ENCODE results near the gene RSAD2. TPM values are rescaled to one million over a fixed set of nuclear protein-coding genes. Genes with fewer than 3 reads are reported as not detected.

The RSAD2 gene
- total and polyA plus RNA-seq, 2 experiments from 2014 or later, result 1.1 to 1.3 TPM

DNA sequence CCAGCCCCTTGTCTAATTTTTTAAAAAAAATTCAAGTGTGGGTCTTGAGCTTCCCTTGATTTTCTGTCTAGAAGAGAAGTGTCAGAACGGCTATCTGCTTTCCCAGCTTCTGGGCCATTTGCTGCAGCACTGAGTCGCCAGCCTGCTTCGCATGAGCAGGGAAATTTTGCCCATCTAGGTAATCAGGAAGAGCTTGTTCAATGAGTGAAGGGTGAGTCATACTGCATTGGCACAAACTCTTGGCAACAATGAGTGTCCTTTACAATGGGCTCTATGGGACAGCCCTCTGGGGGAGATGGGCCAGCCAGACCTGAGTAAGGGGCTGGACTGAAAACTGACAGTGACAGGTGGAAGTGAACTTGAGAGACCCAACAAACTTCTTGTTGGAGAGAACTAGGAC lies 37.3 kb downstream of the RSAD2 start:
- H3K4me1 ChIP-seq (ENCODE audit: insufficient read depth), result no peaks in the 10 kb centered on the region
- WGBS (ENCODE audit: low lambda C conversion rate, missing lambda C conversion rate), result 94% methylated on average over 3 of the region's 3 CpGs
- DNase-seq (ENCODE audit: low spot score), result no peak
- H3K9me3 ChIP-seq (ENCODE audit: low read depth), result no peaks in the 10 kb centered on the region
- peaks cover 13% of the 10 kb centered on the region for H3K79me2 ChIP-seq
- H2AFZ ChIP-seq, result no peak overlapping the region
- TF ChIP-seq EZH2 (IDR thresholded peaks at IDR 0.05; ENCODE audit: borderline replicate concordance), result no peak
- H3K36me3 ChIP-seq (replicated peaks; ENCODE audit: insufficient read depth, low read depth), result no peaks in the 10 kb centered on the region
- H3K9me2 ChIP-seq (replicated peaks; ENCODE audit: insufficient read depth), result no peaks in the 10 kb centered on the region
- no peak overlapping the region for H3K4me2 ChIP-seq
- H3K4me3 ChIP-seq, result no peak overlapping the region
- peaks cover 6% of the 10 kb centered on the region for H3K27me3 ChIP-seq
- no peaks in the 10 kb centered on the region for H4K20me1 ChIP-seq (ENCODE audit: insufficient read depth, poor library complexity, severe bottlenecking)
- no peak overlapping the region for H3K27ac ChIP-seq

DNA sequence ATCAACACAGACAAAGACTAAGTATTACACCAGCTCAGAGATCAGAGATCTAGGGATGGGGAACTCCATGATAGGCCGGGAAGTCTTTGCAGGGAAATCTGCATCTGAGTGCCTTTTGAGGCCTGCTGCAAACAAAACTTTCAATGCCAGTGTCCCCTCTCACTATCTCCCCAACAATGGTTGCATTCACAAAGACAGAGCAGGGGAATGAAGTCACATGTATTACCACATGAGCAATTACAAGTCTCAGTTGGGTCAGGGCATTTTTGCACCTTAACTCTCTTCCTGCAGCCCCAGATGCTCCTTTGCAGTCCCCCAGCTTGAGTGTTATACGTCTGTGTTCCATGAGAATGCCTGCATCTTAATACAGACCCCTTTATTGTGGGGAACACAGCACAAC lies 37.8 kb downstream of the RSAD2 start:
- no peak for DNase-seq (ENCODE audit: low spot score)
- TF ChIP-seq, protein P1, sequence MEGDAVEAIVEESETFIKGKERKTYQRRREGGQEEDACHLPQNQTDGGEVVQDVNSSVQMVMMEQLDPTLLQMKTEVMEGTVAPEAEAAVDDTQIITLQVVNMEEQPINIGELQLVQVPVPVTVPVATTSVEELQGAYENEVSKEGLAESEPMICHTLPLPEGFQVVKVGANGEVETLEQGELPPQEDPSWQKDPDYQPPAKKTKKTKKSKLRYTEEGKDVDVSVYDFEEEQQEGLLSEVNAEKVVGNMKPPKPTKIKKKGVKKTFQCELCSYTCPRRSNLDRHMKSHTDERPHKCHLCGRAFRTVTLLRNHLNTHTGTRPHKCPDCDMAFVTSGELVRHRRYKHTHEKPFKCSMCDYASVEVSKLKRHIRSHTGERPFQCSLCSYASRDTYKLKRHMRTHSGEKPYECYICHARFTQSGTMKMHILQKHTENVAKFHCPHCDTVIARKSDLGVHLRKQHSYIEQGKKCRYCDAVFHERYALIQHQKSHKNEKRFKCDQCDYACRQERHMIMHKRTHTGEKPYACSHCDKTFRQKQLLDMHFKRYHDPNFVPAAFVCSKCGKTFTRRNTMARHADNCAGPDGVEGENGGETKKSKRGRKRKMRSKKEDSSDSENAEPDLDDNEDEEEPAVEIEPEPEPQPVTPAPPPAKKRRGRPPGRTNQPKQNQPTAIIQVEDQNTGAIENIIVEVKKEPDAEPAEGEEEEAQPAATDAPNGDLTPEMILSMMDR (IDR thresholded peaks at IDR 0.05; ENCODE audit: poor library complexity), result no peak
- TF ChIP-seq EZH2phosphoT487 (IDR thresholded peaks at IDR 0.05; ENCODE audit: low read depth, severe bottlenecking, unreplicated experiment), result no peak
- TF ChIP-seq EZH2 (IDR thresholded peaks at IDR 0.05; ENCODE audit: borderline replicate concordance), result no peak
- H2AFZ ChIP-seq, result no peak overlapping the region
- no peaks in the 10 kb centered on the region for H3K4me1 ChIP-seq (ENCODE audit: insufficient read depth)
- no peaks in the 10 kb centered on the region for H4K20me1 ChIP-seq (ENCODE audit: insufficient read depth, poor library complexity, severe bottlenecking)
- peaks cover 6% of the 10 kb centered on the region for H3K27me3 ChIP-seq
- peaks cover 13% of the 10 kb centered on the region for H3K79me2 ChIP-seq
- H3K36me3 ChIP-seq (replicated peaks; ENCODE audit: insufficient read depth, low read depth), result no peaks in the 10 kb centered on the region
- H3K27ac ChIP-seq, result no peak overlapping the region
- H3K9me3 ChIP-seq (ENCODE audit: low read depth), result no peaks in the 10 kb centered on the region
- H3K4me3 ChIP-seq, result no peak overlapping the region
- 68% methylated on average over 2 of the region's 2 CpGs for WGBS (ENCODE audit: low lambda C conversion rate, missing lambda C conversion rate)
- H3K9me2 ChIP-seq (replicated peaks; ENCODE audit: insufficient read depth), result no peaks in the 10 kb centered on the region
- H3K4me2 ChIP-seq, result no peak overlapping the region

DNA sequence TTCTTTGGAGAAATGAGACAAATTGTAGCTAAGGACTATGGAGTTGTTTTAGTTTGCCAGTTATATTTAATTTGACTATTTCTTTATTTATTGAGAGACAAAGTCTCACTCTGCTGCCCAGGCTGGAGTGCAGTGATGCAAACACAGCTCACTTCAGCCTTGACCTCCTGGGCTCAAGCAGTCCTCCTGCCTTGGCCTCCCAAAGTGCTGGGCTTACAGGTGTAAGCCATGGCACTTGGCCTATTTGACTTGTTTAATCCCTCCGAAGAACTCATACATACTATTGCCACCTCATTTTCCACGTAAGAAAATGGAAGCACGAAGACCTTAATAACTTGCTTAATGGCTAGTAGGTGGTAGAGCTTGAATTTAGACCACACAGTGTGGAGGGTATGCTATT lies 38.6 kb downstream of the RSAD2 start:
- Histone ChIP-seq H3K27me3 (no peaks in the 10 kb centered on the region), H4K20me1 (ENCODE audit: insufficient read depth, poor library complexity, severe bottlenecking) (no peaks in the 10 kb centered on the region), H3K27ac (no peak overlapping the region), H3K36me3 (replicated peaks; ENCODE audit: insufficient read depth, low read depth) (no peaks in the 10 kb centered on the region), H3K9me2 (replicated peaks; ENCODE audit: insufficient read depth) (no peaks in the 10 kb centered on the region), H3K4me2 (no peak overlapping the region), H3K79me2 (peaks cover 16% of the 10 kb centered on the region), H3K4me3 (no peak overlapping the region), H3K9me3 (ENCODE audit: low read depth) (no peaks in the 10 kb centered on the region), H2AFZ (no peak overlapping the region), H3K4me1 (ENCODE audit: insufficient read depth) (peaks cover 5% of the 10 kb centered on the region)
- no peak for DNase-seq (ENCODE audit: low spot score)
- TF ChIP-seq, protein P1 (IDR thresholded peaks at IDR 0.05; ENCODE audit: poor library complexity), result no peak
- TF ChIP-seq EZH2 (IDR thresholded peaks at IDR 0.05; ENCODE audit: borderline replicate concordance) (no peak), EZH2phosphoT487 (IDR thresholded peaks at IDR 0.05; ENCODE audit: low read depth, severe bottlenecking, unreplicated experiment) (no peak)
- 88% methylated on average over 3 of the region's 3 CpGs for WGBS (ENCODE audit: low lambda C conversion rate, missing lambda C conversion rate)

DNA sequence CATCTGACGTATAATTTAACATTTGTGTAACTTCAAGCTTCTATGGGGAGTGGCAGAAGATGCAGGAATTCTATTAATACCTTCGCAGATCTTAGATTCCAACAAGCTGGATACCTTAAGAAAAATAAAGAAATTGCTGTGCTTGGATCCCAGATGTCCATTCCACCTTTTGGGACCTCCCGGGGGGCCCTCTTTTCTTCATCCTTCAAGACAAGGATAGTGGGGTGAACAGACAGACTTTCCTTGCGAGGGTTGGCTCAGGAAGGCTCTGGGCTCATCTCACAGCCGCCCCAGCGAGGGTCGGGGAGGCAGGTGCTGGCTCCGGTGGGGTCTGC lies 39.1 kb downstream of the RSAD2 start:
- Histone ChIP-seq H2AFZ (peak overlapping the region; percentile 76), H3K9me3 (ENCODE audit: low read depth) (no peaks in the 10 kb centered on the region), H3K27ac (no peak overlapping the region)

More for the DNA sequence above, 39.1 kb downstream of the RSAD2 start:
- no peaks in the 10 kb centered on the region for H3K36me3 ChIP-seq (replicated peaks; ENCODE audit: insufficient read depth, low read depth)
- TF ChIP-seq EZH2 (IDR thresholded peaks at IDR 0.05; ENCODE audit: borderline replicate concordance) (no peak), EZH2phosphoT487 (IDR thresholded peaks at IDR 0.05; ENCODE audit: low read depth, severe bottlenecking, unreplicated experiment) (no peak)
- TF ChIP-seq, protein P1 (IDR thresholded peaks at IDR 0.05; ENCODE audit: poor library complexity), result no peak
- H3K4me1 ChIP-seq (ENCODE audit: insufficient read depth), result peaks cover 9% of the 10 kb centered on the region
- H3K27me3 ChIP-seq, result no peaks in the 10 kb centered on the region
- no peak for DNase-seq (ENCODE audit: low spot score)
- H3K9me2 ChIP-seq (replicated peaks; ENCODE audit: insufficient read depth), result no peaks in the 10 kb centered on the region
- peaks cover 17% of the 10 kb centered on the region for H3K79me2 ChIP-seq
- peak overlapping the region; percentile 42 for H3K4me3 ChIP-seq
- WGBS (ENCODE audit: low lambda C conversion rate, missing lambda C conversion rate), result 49% methylated on average over 8 of the region's 8 CpGs
- H4K20me1 ChIP-seq (ENCODE audit: insufficient read depth, poor library complexity, severe bottlenecking), result no peaks in the 10 kb centered on the region
- peak overlapping the region; percentile 93 for H3K4me2 ChIP-seq

All from hepatocyte (in vitro differentiated cells).